ENCODE results near the gene VMAC.
A peak's percentile ranks its signal among the peaks of the same experiment; 100 is the strongest.
"Not testable (repeated sequence)": the region's sequence is repeated elsewhere in the genome, so short reads cannot be mapped to it uniquely, and the experiment has no call there.

Gene VMAC

DNA sequence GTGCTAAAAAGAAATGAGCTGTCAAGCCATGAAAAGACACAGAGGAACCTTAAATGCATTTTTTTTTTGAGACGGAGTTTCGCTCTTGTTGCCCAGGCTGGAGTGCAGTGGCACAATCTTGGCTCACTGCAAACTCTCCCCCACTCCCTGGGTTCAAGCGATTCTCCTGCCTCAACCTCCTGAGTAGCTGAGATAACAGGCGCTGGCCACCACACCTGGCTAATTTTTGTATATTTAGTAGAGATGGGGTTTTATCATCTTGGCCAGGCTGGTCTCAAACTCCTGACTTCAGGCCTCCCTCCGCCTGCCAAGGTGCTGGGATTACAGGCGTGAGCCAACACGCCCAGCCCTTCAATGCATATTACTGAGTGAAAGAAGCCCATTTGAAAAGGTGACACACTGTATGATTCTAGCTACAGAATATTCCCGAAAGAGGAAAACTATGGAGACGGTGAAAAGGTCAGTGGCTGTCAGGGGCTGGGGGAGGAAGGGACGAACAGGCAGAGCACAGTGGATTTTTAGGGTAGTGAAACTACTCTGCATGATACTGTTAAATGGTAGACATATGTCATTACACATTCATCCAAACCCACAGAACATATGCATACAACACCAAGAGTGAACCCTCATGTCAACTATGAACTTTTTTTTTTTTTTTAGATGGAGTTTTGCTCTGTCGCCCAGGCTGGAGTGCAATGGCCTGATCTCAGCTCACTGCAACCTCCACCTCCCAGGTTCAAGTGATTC lies 20.4 kb upstream of the VMAC start:
- DNase-seq (ENCODE audit: low spot score) = not testable (repeated sequence)

DNA sequence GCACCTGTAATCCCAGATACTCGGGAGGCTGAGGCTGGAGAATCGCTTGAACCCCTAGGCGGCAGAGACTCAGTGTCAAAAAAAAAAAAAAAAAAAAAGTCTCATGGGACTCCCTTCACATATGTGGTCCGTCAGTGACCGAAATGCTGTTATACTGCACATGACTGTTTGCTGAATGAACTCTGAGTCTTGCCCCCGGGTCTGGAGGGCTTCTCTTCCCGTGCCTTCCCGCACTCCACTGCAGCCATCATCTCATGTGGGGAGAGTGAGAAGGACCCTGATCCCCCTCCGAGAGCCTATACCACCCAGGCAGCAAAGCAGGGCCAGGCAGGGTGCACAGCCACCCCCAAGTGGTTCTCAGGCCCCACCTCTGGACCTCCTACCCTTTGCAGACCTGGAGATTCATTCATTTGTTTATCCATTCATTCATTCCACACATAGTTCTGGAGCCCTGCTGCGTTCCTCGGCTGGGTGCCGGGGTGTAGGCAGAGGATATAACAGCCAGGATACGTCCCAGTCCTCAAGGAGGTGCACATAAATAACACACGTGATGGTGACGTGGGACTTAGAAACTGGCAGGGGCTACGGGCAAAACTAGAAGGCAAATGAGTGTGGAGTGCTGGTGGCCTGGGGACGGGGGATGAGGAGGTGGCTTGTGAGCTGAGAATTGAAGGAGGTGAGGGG lies 15.2 kb upstream of the VMAC start:
- DNase-seq (ENCODE audit: low spot score) = no peak

DNA sequence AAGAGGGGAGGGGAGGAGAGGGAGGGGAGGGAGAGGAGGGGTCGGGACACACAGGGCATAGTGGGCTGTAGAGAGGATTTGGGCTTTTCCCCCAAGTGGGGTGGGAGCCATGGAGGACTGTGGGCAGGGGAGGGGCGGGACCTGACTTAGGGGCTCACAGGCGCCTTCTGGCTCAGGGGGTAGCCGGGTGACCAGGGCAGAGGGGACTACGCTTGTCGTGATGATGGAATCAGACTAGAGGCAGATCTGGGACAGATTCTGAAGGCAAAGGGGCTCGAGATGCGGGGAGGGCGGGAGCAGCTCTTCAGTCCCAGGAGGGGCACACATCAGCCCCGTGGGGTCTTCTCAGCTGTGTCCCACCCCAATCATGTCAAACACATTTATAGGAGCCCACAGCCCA lies 14.6 kb upstream of the VMAC start:
- no peak for DNase-seq (ENCODE audit: low spot score)

DNA sequence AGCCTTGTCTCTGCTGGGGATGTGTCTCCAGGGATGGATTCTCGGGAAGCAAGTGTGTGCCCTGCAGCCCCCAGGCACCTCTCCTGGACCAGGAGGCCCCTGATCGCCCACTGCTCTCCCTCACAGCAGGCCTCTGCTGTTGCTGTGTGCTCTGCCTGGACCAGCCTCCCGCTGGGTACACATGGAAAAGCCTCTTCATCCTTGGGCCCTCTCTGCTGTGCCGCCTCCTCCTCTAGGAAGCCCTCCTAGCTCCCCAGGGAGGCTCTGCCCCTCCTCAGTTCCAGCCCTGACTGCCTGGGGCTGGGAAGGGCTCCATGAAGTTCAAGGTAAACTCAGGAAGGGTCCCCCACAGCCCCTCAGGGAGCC lies 13.1 kb upstream of the VMAC start:
- no peak for DNase-seq (ENCODE audit: low spot score)

DNA sequence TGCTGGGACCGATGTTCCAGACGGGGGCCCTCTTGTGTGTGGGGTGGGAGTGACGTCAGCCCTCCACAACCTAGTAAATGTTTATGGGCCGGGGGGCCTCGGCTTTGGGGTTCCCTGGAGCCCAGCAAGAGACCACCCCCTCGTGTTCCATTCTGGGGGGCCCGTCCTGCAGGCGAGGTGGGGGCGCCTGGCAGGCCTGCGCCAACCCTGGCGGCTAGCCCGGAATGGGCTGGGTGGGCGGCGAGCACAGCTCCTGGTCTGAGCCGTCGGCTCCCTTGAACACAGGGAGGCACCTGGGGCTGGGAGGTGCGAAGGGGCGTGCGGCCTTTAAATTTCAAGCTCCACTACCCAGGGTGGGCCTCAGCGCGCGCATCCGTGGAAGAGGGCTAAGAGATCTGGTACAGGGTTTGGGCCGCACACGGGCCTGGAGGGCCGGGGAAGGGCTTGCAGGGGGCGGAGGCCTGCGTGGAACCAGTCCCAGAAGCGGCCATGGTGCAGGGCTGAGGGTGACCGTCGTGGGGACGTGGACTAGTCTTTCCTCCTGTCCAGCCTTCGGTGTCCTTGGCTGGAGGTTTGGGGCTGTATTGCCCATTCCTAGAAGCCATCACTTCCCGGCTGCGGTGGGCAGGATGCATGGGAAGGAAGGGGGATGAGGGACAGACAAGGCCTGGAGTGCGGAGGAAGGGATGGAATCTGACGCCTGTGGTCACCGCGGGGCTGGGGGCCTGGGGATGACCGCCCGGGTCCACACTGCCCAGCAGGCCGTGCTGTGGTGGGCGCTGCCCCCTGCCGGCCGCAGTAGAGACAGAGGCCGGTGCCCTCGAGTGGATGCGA lies 12.5 kb upstream of the VMAC start:
- no peak for DNase-seq (ENCODE audit: low spot score)

DNA sequence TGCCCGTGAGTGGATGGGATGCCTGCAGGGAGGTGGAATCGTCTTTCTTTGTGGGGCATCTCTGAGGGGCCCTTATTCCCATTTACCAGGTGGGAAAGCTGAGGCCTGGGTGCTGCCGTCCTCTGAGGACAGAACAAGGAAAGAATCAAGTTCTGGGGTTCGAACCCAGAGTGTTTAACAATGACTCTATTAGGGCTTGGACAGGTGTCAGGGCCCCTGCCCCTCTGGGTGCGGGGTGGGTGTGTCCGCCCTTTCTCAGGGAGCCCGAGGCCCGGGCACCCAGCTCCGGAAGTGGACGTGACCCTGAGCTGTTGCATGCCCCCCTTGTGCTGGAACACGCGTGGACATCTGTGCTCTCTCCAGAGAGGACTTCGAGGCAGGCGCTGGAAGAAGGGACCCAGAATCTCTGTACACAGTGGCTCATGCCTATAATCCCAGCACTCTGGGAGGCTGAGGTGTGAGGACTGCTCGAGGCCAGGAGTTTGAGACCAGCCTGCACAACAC lies 11.8 kb upstream of the VMAC start:
- no peak for DNase-seq (ENCODE audit: low spot score)

DNA sequence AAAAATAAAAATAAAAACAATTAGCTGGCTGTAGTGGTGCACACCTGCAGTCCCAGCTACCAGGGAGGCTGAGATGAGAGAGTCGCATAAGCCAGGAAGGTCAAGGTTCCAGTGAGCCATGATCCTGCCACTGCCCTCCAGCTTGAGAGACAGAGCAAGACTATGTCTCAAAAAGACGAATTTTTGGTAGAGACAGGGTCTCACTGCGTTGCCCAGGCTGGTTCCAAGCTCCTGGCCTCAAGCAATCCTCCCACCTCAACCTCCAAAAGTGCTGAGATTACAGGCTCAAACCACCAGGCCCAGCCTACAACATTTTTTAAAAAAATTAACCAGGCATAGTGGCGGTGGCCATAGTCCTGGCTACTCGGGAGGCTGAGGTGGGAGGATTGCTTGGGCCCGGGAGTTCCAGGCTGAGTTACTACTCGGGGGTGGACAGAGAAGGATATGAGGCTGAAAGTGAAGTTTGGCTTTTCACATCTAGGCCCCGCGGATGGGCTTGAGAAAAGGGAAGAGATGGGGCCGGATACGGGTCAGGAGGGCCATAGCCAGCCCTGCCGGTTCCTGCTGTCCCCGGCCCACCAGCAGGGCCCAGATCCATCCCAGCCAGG lies 11.3 kb upstream of the VMAC start:
- no peak for DNase-seq (ENCODE audit: low spot score)

DNA sequence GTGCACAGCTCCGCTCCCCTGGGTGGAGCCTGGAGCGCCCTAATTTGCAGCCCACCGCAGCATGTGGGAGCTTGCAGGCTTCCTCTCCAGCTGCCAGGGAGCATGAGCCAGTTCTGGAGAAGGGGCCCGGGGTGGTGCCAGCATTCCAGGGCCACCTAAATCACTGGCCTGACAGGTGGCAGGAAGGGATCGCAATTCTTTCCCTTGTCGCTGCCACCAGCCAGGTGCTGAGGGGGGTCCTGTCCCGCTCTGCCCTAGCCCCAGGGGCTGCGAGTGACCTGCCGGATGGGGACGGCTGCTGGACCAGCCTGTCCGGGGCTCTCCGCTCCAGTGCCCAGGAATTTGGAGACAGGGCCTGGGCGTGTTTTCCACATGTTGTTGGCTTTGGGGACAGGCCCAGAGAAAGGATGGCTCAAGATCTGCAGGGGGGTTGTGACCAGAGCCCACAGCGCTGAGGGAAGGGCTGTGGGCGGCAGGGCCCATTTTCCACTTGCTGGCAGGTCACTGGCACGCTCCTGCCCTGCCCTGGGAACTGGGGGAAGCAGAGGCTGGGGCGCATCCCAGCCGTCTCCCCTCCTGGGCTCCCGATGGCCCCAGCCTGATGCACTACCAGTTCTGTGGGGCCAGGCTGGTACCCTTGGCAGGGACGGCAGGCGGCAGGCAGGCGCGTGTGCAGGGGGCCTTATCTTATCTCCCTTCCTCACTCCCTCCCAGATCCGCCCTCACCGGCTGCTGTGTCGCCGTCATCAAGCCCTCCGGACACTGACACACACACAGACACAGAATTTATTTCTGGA lies 10.6 kb upstream of the VMAC start:
- DNase-seq (ENCODE audit: low spot score) = no peak

DNA sequence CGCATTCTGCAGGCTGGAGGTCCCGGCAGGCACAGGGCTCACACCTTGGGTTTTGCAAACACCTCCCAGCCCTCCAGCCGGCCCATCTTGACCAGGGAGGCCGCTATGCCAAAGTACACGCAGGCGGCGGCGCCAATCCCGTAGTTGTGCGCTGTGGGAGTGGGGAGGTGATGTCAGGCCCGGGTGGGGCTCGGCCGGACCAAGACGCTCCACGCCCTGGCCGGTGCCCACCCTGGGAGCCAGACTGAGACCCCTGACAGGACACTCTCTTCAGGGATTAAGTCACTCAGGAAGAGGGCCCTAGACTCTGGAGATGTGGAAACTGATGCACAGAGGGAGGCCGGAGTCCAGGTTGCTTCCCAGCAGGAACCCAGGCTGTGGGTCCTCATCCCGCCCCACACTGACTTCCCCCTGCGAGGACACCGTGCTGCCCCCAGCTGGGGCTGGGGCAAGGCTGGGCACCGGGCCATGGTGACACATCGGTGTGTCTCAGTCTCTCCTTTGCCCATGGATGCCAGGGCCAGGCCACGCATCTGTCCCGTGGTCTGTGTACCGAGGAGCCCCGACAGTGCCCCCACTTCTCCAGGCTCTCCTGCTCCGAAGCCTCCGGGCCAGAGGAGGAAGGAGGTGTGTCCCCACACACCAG lies 9.8 kb upstream of the VMAC start:
- DNase-seq (ENCODE audit: low spot score) = no peak

DNA sequence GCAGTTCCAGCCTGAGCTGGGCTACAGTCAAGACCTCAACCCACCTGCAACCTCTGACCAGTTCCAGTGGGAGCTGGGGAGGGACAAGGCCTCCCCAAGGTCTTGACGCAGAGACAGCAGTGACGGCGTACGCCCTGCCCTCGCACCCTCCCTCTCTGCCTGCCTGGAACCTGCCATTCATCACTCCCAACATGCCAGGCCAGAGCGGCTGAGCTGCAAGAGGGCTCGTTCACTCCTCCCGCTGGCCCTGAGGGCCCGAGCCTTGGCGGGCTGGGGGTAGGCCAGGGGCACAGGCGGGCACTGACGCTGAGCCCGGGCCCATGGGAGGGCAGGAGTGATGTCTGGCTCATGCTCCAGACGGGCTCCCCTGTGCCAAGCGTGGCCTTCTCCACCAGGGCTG lies 9.3 kb upstream of the VMAC start:
- no peak for DNase-seq (ENCODE audit: low spot score)

DNA sequence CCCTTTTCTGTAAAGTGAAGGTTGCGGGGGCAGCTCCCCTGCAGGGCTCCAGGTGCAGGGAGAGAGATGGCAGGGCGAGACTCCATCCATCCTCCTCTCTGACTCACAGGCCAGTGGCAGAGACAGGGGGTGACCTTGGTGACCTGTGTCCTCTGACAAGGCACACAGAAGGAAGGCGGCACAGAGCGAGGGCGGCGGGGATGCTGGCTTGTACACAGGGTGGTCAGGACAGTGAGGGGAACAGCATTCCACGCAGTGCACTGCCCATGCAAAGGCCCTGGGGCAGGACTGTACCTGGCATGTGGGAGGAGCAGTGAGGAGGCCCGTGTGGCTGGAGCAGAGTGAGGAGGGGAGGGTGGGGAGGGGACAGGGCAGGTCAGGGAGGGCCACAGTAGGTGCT lies 8.8 kb upstream of the VMAC start:
- no peak for DNase-seq (ENCODE audit: low spot score)

DNA sequence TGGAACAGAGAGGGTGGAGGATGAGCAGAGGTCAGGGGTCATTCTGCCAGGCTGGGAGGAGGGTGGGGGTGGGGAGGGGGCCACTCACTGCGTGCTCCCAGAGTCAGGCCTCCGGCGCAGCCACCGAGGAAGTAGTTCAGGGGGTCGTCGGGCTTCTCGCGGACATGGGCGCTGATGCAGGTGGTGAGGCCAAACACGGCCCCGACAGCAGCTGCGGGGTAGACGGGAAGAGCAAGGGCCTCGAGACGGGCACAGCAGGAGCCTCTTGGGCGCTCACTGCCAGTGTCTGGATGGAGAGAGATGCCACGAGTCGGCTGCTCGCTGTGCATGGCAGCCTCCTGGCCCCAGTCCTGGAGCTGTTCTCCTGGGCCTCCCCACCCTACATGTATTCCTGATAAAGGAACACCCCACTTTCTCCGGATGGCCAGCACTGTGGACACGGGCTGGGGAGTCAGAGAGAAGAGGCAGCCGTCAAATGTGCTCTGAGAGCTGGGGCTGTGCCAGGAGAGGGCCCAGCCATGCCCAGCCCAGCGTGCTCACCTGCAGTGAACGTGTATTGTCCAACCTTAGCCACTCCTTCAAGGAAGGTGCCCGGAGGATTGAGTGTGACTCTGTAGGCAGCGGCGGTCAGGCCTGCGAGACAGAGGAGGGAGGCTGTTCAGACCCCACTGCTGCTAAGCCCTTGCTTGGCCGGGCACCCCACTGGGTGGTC lies 8.2 kb upstream of the VMAC start:
- no peak for DNase-seq (ENCODE audit: low spot score)

DNA sequence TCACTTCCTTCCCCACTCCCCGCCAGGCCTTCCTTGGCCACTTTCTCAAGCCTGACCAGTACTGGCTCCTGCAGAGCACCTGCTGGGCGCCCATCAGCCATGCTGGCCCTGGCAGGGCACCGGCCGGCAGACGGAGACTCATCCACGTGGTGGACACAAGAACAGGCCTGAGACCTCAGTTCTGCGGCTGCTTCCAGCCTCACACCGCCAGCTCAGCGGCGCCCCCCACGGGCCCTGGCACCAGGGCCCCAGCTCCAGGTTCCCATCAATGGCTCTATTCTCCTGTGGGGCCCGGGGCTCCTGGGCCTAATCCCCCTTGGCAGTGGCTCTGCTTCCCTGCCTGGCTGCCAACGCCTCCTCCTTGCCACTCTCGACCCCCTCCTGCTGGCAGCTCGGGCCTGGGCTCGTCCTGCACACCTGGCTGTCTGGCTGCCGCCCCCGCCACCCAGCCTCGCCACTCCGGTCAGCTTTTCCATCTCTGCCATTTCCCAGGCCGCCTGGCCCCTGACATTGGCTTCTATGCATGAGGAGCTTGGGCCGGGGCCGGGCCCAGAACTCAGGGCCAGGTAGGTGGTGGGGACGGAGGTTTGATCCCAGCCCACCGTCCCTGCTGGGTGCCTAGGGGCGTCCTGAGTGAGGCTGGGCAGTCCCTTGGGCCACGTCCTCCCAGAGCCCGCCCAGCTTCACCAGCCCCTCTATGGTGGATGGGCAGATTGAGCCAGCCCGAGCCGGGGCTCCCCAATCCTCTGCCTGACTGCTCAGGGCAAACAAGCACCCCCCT lies 7.3 kb upstream of the VMAC start:
- DNase-seq (ENCODE audit: low spot score) = no peak

DNA sequence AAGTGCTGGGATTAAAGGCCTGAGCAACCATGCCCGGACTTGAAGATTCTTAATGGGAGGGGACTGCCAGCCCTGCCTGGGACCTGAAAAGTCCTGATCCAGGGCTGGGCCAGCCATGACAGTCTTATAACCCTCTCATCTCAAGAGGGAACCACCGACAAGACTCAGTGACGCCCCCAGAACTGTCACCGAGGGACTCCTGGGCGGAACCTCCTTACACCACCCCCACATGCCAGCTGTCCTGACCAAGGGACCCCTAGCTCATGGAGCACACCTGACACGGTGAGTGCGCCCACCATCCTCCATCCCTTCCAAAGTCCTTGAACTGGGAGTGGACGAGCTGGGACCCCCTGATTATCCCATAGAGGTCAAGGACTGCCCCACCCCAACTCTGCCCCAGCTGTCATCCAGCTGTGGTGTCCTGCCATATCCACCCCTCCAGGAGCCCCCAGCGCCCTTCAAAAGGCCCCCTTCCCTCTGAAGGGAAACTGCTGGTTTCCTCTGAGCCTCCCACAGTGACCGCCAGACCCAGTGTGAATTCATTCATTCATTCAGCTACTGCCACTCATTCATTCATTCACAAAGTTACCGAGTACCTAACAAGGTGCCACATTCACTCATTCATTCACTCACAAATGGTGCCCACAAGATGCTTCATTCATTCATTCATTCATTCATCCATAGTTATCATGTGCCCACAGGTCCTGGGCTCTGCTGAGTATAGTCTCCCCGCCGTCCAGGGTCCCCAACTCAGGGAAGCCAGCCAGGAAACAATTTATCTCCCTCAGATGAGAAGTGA lies 4.7 kb upstream of the VMAC start:
- DNase-seq (ENCODE audit: low spot score) = no peak

DNA sequence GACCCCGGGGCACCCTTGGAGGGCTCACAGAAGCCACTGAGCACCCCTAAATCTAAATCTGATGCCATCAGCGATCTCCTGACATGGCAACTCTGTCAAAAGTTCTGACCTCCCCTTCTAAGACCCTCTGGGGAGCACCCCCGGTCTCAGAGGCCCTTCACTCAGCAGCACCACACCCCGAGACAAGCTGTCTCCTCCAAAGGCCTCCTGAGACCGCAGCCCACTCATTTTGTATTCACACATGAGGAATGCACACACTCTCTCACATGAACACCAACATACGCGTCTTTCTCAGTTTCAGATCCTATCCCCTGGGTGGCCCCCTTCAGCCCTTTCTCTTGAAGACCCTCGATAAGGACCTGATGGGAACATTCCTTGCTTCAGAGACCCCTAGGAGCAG lies 3.7 kb upstream of the VMAC start:
- DNase-seq (ENCODE audit: low spot score) = no peak

DNA sequence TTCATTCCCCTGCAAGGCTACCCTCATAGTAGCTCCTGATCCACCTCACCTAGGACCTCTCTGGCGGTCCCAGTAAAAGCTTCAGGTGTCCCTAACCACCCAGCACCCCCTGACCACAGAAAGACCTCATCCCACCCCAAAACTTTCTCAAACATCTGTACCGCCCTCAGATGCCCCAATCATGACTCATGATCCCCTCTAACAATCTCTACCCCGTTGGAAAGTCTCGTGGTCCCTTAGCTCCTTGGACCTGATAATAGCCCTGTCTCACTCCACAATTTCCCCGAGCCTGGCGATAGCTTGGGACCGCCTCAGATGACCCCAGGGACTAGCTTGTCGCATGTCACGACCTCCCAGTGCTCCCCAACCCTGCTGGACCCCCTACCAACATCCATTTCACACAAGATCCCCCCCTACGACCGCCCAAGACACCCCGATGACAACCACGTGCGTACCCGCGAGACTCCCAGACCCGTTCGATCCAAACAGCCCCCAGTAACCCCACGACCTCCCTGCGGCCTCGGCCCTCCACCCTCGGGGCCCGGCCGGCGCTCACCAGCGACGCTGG lies 1.5 kb upstream of the VMAC start:
- DNase-seq (ENCODE audit: low spot score) = no peak

DNA sequence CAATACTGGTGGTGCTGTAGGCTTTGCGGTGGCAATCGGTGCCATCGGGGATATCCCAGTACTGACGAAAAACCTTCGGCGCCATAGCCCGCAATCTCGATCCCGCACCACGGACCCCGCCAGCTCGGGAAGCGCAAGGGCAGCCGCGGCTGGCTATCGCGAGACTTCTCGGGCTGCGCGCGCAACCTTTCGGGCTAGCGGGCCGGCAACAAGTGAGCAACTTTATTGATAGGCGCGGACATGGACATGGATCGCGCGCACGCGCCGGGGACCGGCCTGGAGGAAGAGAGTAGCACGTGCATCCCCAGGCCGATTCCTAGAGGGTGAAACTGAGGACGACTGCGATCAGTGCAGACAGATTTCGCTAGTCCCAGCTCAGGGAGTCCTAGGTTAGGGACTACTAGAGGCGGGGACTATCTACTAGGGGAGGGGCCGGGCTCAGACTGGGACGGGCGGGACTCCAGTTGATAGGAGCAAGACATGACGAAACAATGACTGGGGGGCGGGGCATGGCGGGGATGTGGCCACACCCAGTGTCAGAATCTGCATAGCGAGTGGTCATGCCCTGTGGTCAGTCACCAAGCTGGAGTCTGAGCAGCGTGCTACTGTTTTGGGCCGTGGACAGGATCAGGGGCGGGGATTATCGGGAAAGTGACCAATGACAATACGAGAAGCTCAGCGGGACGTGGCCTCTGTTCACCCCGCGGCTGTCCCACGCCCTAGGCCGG lies 884 bp upstream of the VMAC start, which contains the start of gene NDUFA11:
NDUFA11 (minus strand) TSS at position 167 of the 728 bp plus-strand sequence; CDS start at position 85, 82 bp downstream.
- peak; percentile 94 for DNase-seq (ENCODE audit: low spot score)

Data from CD4-positive, alpha-beta T cell treated with Interleukin-6 at 100 ng/mL for 8 hours (primary cell).